Measurements from ENCODE around the gene PPFIBP2. TPM values are rescaled to one million over a fixed set of nuclear protein-coding genes. Genes with fewer than 3 reads are reported as not detected.

PPFIBP2 gene
- total RNA-seq, 1 experiment from 2014 or later = 5.7 TPM

- TF ChIP-seq POLR2A (IDR thresholded peaks at IDR 0.05; ENCODE audit: borderline replicate concordance, extremely low read depth, insufficient read depth, insufficient read length) = no peak
- no peak for TF ChIP-seq ZNF274 (IDR thresholded peaks at IDR 0.05; ENCODE audit: low read depth, low read length)
- no peak for TF ChIP-seq CEBPB (IDR thresholded peaks at IDR 0.05; ENCODE audit: low read depth)
- no peak for TF ChIP-seq YY1 (IDR thresholded peaks at IDR 0.05; ENCODE audit: extremely low read depth, insufficient replicate concordance, low read depth, low read length)
- TF ChIP-seq, protein P1, sequence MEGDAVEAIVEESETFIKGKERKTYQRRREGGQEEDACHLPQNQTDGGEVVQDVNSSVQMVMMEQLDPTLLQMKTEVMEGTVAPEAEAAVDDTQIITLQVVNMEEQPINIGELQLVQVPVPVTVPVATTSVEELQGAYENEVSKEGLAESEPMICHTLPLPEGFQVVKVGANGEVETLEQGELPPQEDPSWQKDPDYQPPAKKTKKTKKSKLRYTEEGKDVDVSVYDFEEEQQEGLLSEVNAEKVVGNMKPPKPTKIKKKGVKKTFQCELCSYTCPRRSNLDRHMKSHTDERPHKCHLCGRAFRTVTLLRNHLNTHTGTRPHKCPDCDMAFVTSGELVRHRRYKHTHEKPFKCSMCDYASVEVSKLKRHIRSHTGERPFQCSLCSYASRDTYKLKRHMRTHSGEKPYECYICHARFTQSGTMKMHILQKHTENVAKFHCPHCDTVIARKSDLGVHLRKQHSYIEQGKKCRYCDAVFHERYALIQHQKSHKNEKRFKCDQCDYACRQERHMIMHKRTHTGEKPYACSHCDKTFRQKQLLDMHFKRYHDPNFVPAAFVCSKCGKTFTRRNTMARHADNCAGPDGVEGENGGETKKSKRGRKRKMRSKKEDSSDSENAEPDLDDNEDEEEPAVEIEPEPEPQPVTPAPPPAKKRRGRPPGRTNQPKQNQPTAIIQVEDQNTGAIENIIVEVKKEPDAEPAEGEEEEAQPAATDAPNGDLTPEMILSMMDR (IDR thresholded peaks at IDR 0.05 in 2 of 3, conservative IDR thresholded peaks at IDR 0.05 in 1 of 3; ENCODE audit: borderline replicate concordance in 1 of 3, insufficient read depth in 1 of 3, low read depth in 2 of 3, low read length in 2 of 3) = no peak
- TF ChIP-seq EZH2 (IDR thresholded peaks at IDR 0.05) = no peak
- no peak for TF ChIP-seq POLR2AphosphoS5 (IDR thresholded peaks at IDR 0.05; ENCODE audit: low read depth, low read length)
- TF ChIP-seq SIN3A (IDR thresholded peaks at IDR 0.05; ENCODE audit: low read depth) = no peak
- TF ChIP-seq JUND (IDR thresholded peaks at IDR 0.05) = no peak
- no peak for TF ChIP-seq EZH2phosphoT487 (IDR thresholded peaks at IDR 0.05; ENCODE audit: borderline replicate concordance)
These were observed 7.2 kb downstream of the PPFIBP2 start (continued) for GRCh38 chr11:7520981-7521487.

DNA sequence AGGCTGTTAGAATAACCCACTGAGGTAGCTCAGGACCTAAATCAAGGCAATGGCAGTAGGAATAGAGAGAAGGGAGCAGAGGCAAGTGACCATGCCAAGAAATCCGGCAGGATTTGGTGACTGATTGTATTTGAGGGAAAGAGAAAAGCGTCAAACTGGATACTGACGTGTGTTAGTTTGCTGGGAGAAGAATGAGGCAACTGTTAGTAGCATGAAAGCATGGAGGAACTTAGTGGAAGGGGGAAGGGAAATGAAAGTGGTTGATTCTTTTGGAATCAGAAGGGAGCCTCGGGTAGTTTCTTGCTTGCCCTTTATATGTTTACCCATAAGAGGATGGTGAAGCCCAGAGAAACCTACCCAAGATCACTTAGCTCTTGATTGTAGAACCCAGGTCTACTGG, 8.3 kb downstream of the PPFIBP2 start:
- H3K4me3 ChIP-seq (replicated peaks in 1 of 2; ENCODE audit: low read depth in 1 of 2, low read length in 2 of 2) = no peak overlapping the region
- H3K9me2 ChIP-seq (ENCODE audit: insufficient read depth) = no peaks in the 10 kb centered on the region
- peaks cover 7% of the 10 kb centered on the region; the same call in 1 of the 2 replicates for H3K27me3 ChIP-seq (ENCODE audit: insufficient read depth, low read length)
- ChIA-PET POLR2A (no interaction called here), CTCF (interaction anchor here (1.0 kb wide), 1 partner anchor 9 kb away, joined by 4 read pairs; no protein-coding TSS in a partner anchor), RAD21 (ENCODE audit: low non-redundant PET in 1 of 2, low total read pairs in 2 of 2, uncharacterized antibody in 2 of 2, unreplicated experiment in 2 of 2) (interaction anchor here in 1 of 2 experiments (0.6 kb wide), 1 partner anchor 106 kb away, joined by 3 read pairs; no protein-coding TSS in a partner anchor)
- H4K20me1 ChIP-seq (ENCODE audit: insufficient read depth) = no peaks in the 10 kb centered on the region
- no peaks in the 10 kb centered on the region for H3K79me2 ChIP-seq (ENCODE audit: insufficient read depth, low read length)
- H2AFZ ChIP-seq (ENCODE audit: low read depth, low read length, poor library complexity, severe bottlenecking) = no peak overlapping the region
- H3K4me1 ChIP-seq (ENCODE audit: control insufficient read depth in 1 of 2, insufficient read depth in 2 of 2, low read length in 2 of 2) = no peaks in the 10 kb centered on the region
- H3K9ac ChIP-seq (ENCODE audit: low read length) = no peak overlapping the region
- no peak for DNase-seq (ENCODE audit: low read depth, low spot score)
- BruUV-seq (replicated peaks) = no TSS peak
- no peaks in the 10 kb centered on the region for H3K36me3 ChIP-seq (ENCODE audit: control insufficient read depth in 1 of 2, insufficient read depth in 2 of 2, low read length in 2 of 2)
- no peaks in the 10 kb centered on the region for H3K9me3 ChIP-seq (ENCODE audit: control insufficient read depth in 1 of 2, insufficient read depth in 1 of 2, low read depth in 1 of 2, low read length in 2 of 2)
- no peak for ATAC-seq
- H3K4me2 ChIP-seq (ENCODE audit: low read length) = no peak overlapping the region
- no peak overlapping the region for H3K27ac ChIP-seq (ENCODE audit: low read depth, low read length)
- intact Hi-C loops (cut with micrococcal nuclease) = no loop called here
- TF ChIP-seq RAD21 (IDR thresholded peaks at IDR 0.05; ENCODE audit: low read depth) = no peak
- no peak for TF ChIP-seq ZFX (IDR thresholded peaks at IDR 0.05)
- TF ChIP-seq EZH2phosphoT487 (IDR thresholded peaks at IDR 0.05; ENCODE audit: borderline replicate concordance) = no peak
- TF ChIP-seq TCF7L2 (IDR thresholded peaks at IDR 0.05; ENCODE audit: borderline replicate concordance, extremely low read depth, insufficient read depth, insufficient read length) = no peak
- no peak for TF ChIP-seq SRF (IDR thresholded peaks at IDR 0.05; ENCODE audit: low read depth)
- no peak for TF ChIP-seq CBX3 (IDR thresholded peaks at IDR 0.05; ENCODE audit: low read depth)
- TF ChIP-seq POLR2AphosphoS5 (IDR thresholded peaks at IDR 0.05; ENCODE audit: low read depth, low read length) = no peak
- TF ChIP-seq YY1 (IDR thresholded peaks at IDR 0.05; ENCODE audit: extremely low read depth, insufficient replicate concordance, low read depth, low read length) = no peak
- TF ChIP-seq, protein P2, sequence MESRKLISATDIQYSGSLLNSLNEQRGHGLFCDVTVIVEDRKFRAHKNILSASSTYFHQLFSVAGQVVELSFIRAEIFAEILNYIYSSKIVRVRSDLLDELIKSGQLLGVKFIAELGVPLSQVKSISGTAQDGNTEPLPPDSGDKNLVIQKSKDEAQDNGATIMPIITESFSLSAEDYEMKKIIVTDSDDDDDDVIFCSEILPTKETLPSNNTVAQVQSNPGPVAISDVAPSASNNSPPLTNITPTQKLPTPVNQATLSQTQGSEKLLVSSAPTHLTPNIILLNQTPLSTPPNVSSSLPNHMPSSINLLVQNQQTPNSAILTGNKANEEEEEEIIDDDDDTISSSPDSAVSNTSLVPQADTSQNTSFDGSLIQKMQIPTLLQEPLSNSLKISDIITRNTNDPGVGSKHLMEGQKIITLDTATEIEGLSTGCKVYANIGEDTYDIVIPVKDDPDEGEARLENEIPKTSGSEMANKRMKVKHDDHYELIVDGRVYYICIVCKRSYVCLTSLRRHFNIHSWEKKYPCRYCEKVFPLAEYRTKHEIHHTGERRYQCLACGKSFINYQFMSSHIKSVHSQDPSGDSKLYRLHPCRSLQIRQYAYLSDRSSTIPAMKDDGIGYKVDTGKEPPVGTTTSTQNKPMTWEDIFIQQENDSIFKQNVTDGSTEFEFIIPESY (IDR thresholded peaks at IDR 0.05; ENCODE audit: extremely low read depth, insufficient replicate concordance, low read length) = no peak
- TF ChIP-seq EZH2 (IDR thresholded peaks at IDR 0.05) = no peak
- TF ChIP-seq SP1 (IDR thresholded peaks at IDR 0.05; ENCODE audit: low read depth) = no peak
- TF ChIP-seq, protein P3, sequence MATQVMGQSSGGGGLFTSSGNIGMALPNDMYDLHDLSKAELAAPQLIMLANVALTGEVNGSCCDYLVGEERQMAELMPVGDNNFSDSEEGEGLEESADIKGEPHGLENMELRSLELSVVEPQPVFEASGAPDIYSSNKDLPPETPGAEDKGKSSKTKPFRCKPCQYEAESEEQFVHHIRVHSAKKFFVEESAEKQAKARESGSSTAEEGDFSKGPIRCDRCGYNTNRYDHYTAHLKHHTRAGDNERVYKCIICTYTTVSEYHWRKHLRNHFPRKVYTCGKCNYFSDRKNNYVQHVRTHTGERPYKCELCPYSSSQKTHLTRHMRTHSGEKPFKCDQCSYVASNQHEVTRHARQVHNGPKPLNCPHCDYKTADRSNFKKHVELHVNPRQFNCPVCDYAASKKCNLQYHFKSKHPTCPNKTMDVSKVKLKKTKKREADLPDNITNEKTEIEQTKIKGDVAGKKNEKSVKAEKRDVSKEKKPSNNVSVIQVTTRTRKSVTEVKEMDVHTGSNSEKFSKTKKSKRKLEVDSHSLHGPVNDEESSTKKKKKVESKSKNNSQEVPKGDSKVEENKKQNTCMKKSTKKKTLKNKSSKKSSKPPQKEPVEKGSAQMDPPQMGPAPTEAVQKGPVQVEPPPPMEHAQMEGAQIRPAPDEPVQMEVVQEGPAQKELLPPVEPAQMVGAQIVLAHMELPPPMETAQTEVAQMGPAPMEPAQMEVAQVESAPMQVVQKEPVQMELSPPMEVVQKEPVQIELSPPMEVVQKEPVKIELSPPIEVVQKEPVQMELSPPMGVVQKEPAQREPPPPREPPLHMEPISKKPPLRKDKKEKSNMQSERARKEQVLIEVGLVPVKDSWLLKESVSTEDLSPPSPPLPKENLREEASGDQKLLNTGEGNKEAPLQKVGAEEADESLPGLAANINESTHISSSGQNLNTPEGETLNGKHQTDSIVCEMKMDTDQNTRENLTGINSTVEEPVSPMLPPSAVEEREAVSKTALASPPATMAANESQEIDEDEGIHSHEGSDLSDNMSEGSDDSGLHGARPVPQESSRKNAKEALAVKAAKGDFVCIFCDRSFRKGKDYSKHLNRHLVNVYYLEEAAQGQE (IDR thresholded peaks at IDR 0.05; ENCODE audit: low read depth) = no peak

Data from HCT116 (cell line).